PFSK-1 (cell line): Measurements from ENCODE around the gene KPNB1.

Experiments used
- FOXP2 ChIP-seq: optimal IDR thresholded peaks from 2 replicates; pipeline ENCODE3; 2011; ENCODE audit warnings: borderline replicate concordance, control low read depth, inconsistent platforms; ENCODE audit not compliant: insufficient read depth; ENCODE audit errors: extremely low read length, extremely low read depth
- POLR2AphosphoS5 ChIP-seq: IDR thresholded peaks from 2 replicates; pipeline ENCODE4 v1.6.1; 2012; ENCODE audit warnings: low read depth, mild to moderate bottlenecking, control low read depth, low read length, moderate library complexity
- REST ChIP-seq, 2 experiments: IDR thresholded peaks; 2 replicates each; pipeline versions ENCODE4 v1.6.1 to v1.8.0; 2011 to 2012; ENCODE audit warnings: low read depth in 2 of 2, low read length in 2 of 2, control low read depth in 1 of 2, inconsistent platforms in 1 of 2, mild to moderate bottlenecking in 1 of 2, moderate library complexity in 1 of 2; ENCODE audit not compliant: insufficient read depth in 1 of 2
- SIN3A ChIP-seq: IDR thresholded peaks from 2 replicates; pipeline ENCODE4 v1.6.1; 2012; ENCODE audit warnings: mild to moderate bottlenecking, low read length, moderate library complexity, borderline replicate concordance; ENCODE audit not compliant: insufficient read depth
- TAF1 ChIP-seq: IDR thresholded peaks from 2 replicates; pipeline ENCODE4 v1.6.1; 2012; ENCODE audit warnings: low read length, control low read depth, borderline replicate concordance; ENCODE audit not compliant: insufficient read depth

The KPNB1 gene

GRCh38 chr17:47654991-47655390 is 5.3 kb downstream of the KPNB1 start:
- TF ChIP-seq POLR2AphosphoS5 = no peak
- TF ChIP-seq FOXP2 = no peak
- TF ChIP-seq TAF1 = no peak
- TF ChIP-seq REST (IDR thresholded peaks at IDR 0.05; ENCODE audit: insufficient read depth in 1 of 2, low read depth in 2 of 2, low read length in 2 of 2) = no peak
- TF ChIP-seq SIN3A = no peak

GRCh38 chr17:47660064-47660492 is 10.4 kb downstream of the KPNB1 start:
- TF ChIP-seq POLR2AphosphoS5 (no peak; the same call in 1 of the 2 replicates), REST (IDR thresholded peaks at IDR 0.05; ENCODE audit: insufficient read depth in 1 of 2, low read depth in 2 of 2, low read length in 2 of 2) (no peak)

GRCh38 chr17:47663912-47664623 is 14.3 kb downstream of the KPNB1 start:
- TF ChIP-seq POLR2AphosphoS5 (peak; percentile 36; the same call in 1 of the 2 replicates), TAF1 (no peak)

- TF ChIP-seq SIN3A = no peak
- no peak for TF ChIP-seq REST (IDR thresholded peaks at IDR 0.05; ENCODE audit: insufficient read depth in 1 of 2, low read depth in 2 of 2, low read length in 2 of 2)
- TF ChIP-seq FOXP2 = no peak
- TF ChIP-seq POLR2AphosphoS5 = no peak
- no peak for TF ChIP-seq TAF1
Observed at GRCh38 chr17:47664624-47664941, 14.9 kb downstream of the KPNB1 start.

GRCh38 chr17:47665655-47666054 is 15.9 kb downstream of the KPNB1 start:
- TF ChIP-seq TAF1 (no peak), POLR2AphosphoS5 (no peak; the same call in none of the 2 replicates), SIN3A (no peak), REST (IDR thresholded peaks at IDR 0.05; ENCODE audit: insufficient read depth in 1 of 2, low read depth in 2 of 2, low read length in 2 of 2) (no peak), FOXP2 (no peak)

GRCh38 chr17:47669081-47669480 is 19.4 kb downstream of the KPNB1 start:
- TF ChIP-seq POLR2AphosphoS5 = no peak; the same call in 1 of the 2 replicates
- no peak for TF ChIP-seq TAF1
- TF ChIP-seq FOXP2 = no peak
- no peak for TF ChIP-seq SIN3A
- TF ChIP-seq REST (IDR thresholded peaks at IDR 0.05; ENCODE audit: insufficient read depth in 1 of 2, low read depth in 2 of 2, low read length in 2 of 2) = no peak
